K562 (cell line): ENCODE measurements around the gene POU2AF1. TPM values are rescaled to one million over a fixed set of nuclear protein-coding genes. Genes with fewer than 3 reads are reported as not detected.

Experiments used
- ATAC-seq: fragments of 200-7000 bp; cut with Tn5 transposase; 3 replicates; pipeline ENCODE4 v1.9.1; 2020; ENCODE audit warnings: moderate library complexity
- BruUV-seq: library from RNA; stranded (reverse); fragments of 400-500 nt; replicated peaks from 2 replicates; lab custom pipeline; 2021; lab: Mats Ljungman, UMichigan
- CTCF ChIA-PET: fragments of 300-600 bp; formaldehyde crosslinking; extraction: SDS; loops from one replicate; lab custom pipeline; 2021; ENCODE audit warnings: low intra/inter-chr PET ratio; lab: Yijun Ruan, JAX
- POLR2A ChIA-PET: fragments of 300-600, 350-650 bp; sonication (Branson Sonifier 250); formaldehyde crosslinking; extraction: SDS; loops from one replicate; lab custom pipeline; 2021; ENCODE audit warnings: antibody characterized with exemption, inconsistent platforms; lab: Yijun Ruan, JAX
- DNase-seq, 4 experiments: peaks; one replicate each; pipeline versions ENCODE4 v3.0.0 to v3.0.0-alpha.2; 2011 to 2018; ENCODE audit warnings: low spot score in 3 of 4, mixed read lengths in 3 of 4; ENCODE audit errors: extremely low read depth in 1 of 4
- FAIRE-seq: peaks from 2 replicates; lab custom pipeline; 2011; peaks lifted over from hg19 to GRCh38; lab: Jason Lieb, UNC
- H2AFZ ChIP-seq: 2 replicates; pipeline ENCODE4 v1.6.0; 2011; ENCODE audit warnings: low read depth, low read length, control low read depth, inconsistent platforms
- H3K27ac ChIP-seq: fragments of 200-600 bp; 3 replicates; pipeline ENCODE4 v1.8.0; 2011; ENCODE audit warnings: low read depth, mild to moderate bottlenecking, control low read depth, inconsistent platforms, low read length, moderate library complexity, mixed read lengths; ENCODE audit errors: extremely low read depth
- H3K27me3 ChIP-seq, 2 experiments: fragments of 300-600 bp in 1 of 2; 2 replicates in 1 of 2; 3 replicates in 1 of 2; pipeline versions ENCODE4 v1.6.0 to v1.8.0; 2011; ENCODE audit warnings: inconsistent platforms in 2 of 2, low read length in 2 of 2, mild to moderate bottlenecking in 1 of 2, mixed read lengths in 1 of 2, moderate library complexity in 1 of 2; ENCODE audit not compliant: control insufficient read depth in 2 of 2, insufficient read depth in 2 of 2
- H3K36me3 ChIP-seq: fragments of 300-600 bp; 3 replicates; pipeline ENCODE4 v1.8.0; 2011; ENCODE audit warnings: mild to moderate bottlenecking, low read length, inconsistent platforms; ENCODE audit not compliant: control insufficient read depth, insufficient read depth
- H3K4me1 ChIP-seq, 2 experiments: fragments of 200-600 bp in 1 of 2; replicated peaks in 1 of 2; 2 replicates in 1 of 2; 3 replicates in 1 of 2; pipeline versions ENCODE4 v1.5.1 to v1.8.0; 2011; ENCODE audit warnings: inconsistent platforms in 2 of 2, low read length in 2 of 2, mild to moderate bottlenecking in 1 of 2, mixed read lengths in 1 of 2, moderate library complexity in 1 of 2; ENCODE audit not compliant: control insufficient read depth in 2 of 2, insufficient read depth in 2 of 2
- H3K4me2 ChIP-seq: 2 replicates; pipeline ENCODE4 v1.6.1; 2011; ENCODE audit warnings: low read length, control low read depth, inconsistent platforms, mixed read lengths; ENCODE audit not compliant: insufficient read depth
- H3K4me3 ChIP-seq: fragments of 200-600 bp; sonication (generic), shearing (Covaris generic); 2 replicates; pipeline ENCODE4 v1.5.1; 2016; ENCODE audit warnings: control low read depth, inconsistent platforms
- H3K79me2 ChIP-seq: fragments of 200-600 bp; 3 replicates; pipeline ENCODE4 v1.8.0; 2011; ENCODE audit warnings: low read length, inconsistent platforms; ENCODE audit not compliant: control insufficient read depth, insufficient read depth
- H3K9ac ChIP-seq, 2 experiments: 2 replicates each; pipeline versions ENCODE4 v1.6.0 to v1.6.1; 2011; ENCODE audit warnings: low read depth in 2 of 2, low read length in 2 of 2, control low read depth in 1 of 2, inconsistent platforms in 1 of 2, mild to moderate bottlenecking in 1 of 2, mixed read lengths in 1 of 2; ENCODE audit not compliant: insufficient read depth in 1 of 2
- H3K9me1 ChIP-seq: one replicate; pipeline ENCODE4 v1.6.0; 2011; ENCODE audit warnings: inconsistent platforms, mild to moderate bottlenecking, low read length, moderate library complexity; ENCODE audit not compliant: control insufficient read depth, insufficient read depth
- H3K9me3 ChIP-seq: replicated peaks from 2 replicates; pipeline ENCODE4 v1.5.1; 2011; ENCODE audit warnings: low read depth, low read length, inconsistent platforms; ENCODE audit not compliant: control insufficient read depth, insufficient read depth
- H4K20me1 ChIP-seq: replicated peaks from 2 replicates; pipeline ENCODE4 v1.6.1; 2011; ENCODE audit warnings: low read length, inconsistent platforms, mixed read lengths; ENCODE audit not compliant: control insufficient read depth, insufficient read depth
- COPS2 ChIP-seq: fragments of 450-650 bp; conservative IDR thresholded peaks from 2 replicates; pipeline ENCODE4 v1.6.1; 2016; ENCODE audit warnings: mild to moderate bottlenecking, moderate library complexity
- CREBBP ChIP-seq: IDR thresholded peaks from one replicate; pipeline ENCODE4 v1.6.1; 2012; ENCODE audit warnings: low read depth, mild to moderate bottlenecking, control low read depth, inconsistent platforms, low read length
- ESRRB ChIP-seq: fragments of 250-450 bp; sonication (Bioruptor Pico); IDR thresholded peaks from 2 replicates; pipeline ENCODE4 v1.5.0; 2020; ENCODE audit warnings: mild to moderate bottlenecking, moderate library complexity, borderline replicate concordance
- FOXJ3 ChIP-seq: sonication (generic); formaldehyde crosslinking; IDR thresholded peaks from 2 replicates; pipeline ENCODE4 v1.4.0; 2020; ENCODE audit warnings: mild to moderate bottlenecking, missing genetic modification reagents
- ILF3 ChIP-seq: fragments of 450-650 bp; IDR thresholded peaks from 2 replicates; pipeline ENCODE4 v1.6.1; 2018; ENCODE audit warnings: antibody characterized with exemption, mild to moderate bottlenecking, moderate library complexity, borderline replicate concordance
- MXI1 ChIP-seq: IDR thresholded peaks from 2 replicates; pipeline ENCODE4 v1.6.1; 2011; ENCODE audit warnings: low read depth, mild to moderate bottlenecking, improper control_type of control experiment, low read length
- NCOA6 ChIP-seq: fragments of 450-650 bp; IDR thresholded peaks from 2 replicates; pipeline ENCODE4 v1.6.1; 2017; ENCODE audit warnings: mild to moderate bottlenecking
- NR1H2 ChIP-seq: sonication (generic); formaldehyde crosslinking; IDR thresholded peaks from 2 replicates; pipeline ENCODE4 v1.4.0; 2020; ENCODE audit warnings: mild to moderate bottlenecking, missing genetic modification reagents
- PHTF2 ChIP-seq: fragments of 250-450 bp; sonication (Bioruptor Pico); IDR thresholded peaks from 2 replicates; pipeline ENCODE4 v1.5.0; 2021; ENCODE audit warnings: mild to moderate bottlenecking
- PYGO2 ChIP-seq: fragments of 450-650 bp; IDR thresholded peaks from 2 replicates; pipeline ENCODE4 v1.6.1; 2016; ENCODE audit warnings: mild to moderate bottlenecking, missing genetic modification characterization, moderate library complexity, missing compliant biosample characterization
- SMAD2 ChIP-seq: fragments of 150-350 bp; IDR thresholded peaks from 2 replicates; pipeline ENCODE4 v1.6.1; 2014; ENCODE audit warnings: low read depth, mild to moderate bottlenecking, low read length
- TSC22D4 ChIP-seq: fragments of 450-650 bp; IDR thresholded peaks from 2 replicates; pipeline ENCODE4 v1.6.1; 2016; ENCODE audit warnings: missing genetic modification characterization, missing biosample characterization, control low read depth
- ZNF124 ChIP-seq: sonication (generic); formaldehyde crosslinking; IDR thresholded peaks from 2 replicates; pipeline ENCODE4 v1.8.1; 2022; ENCODE audit warnings: missing genetic modification reagents
- ZNF140 ChIP-seq: fragments of 250-450 bp; sonication (Bioruptor Pico); IDR thresholded peaks from 2 replicates; pipeline ENCODE4 v1.8.0; 2021; ENCODE audit warnings: moderate library complexity, mild to moderate bottlenecking, inconsistent platforms
- ZNF316 ChIP-seq: fragments of 450-650 bp; IDR thresholded peaks from 2 replicates; pipeline ENCODE4 v1.6.1; 2016
- ZNF589 ChIP-seq: fragments of 200-800 bp; sonication (Bioruptor generic); IDR thresholded peaks from 2 replicates; pipeline ENCODE4 v1.6.1; 2016; ENCODE audit warnings: low read depth, missing genetic modification characterization, missing compliant biosample characterization
- ZSCAN32 ChIP-seq: fragments of 450-650 bp; formaldehyde crosslinking; IDR thresholded peaks from 2 replicates; pipeline ENCODE4 v1.4.0; 2020; ENCODE audit warnings: mild to moderate bottlenecking, moderate library complexity
- WGBS: fragments of 100-300 bp; shearing (Covaris generic); methylation state at CpG from one replicate; pipeline ENCODE4 v1.1.6; 2016; ENCODE audit warnings: low coverage, mixed read lengths; ENCODE audit not compliant: insufficient coverage; ENCODE audit errors: missing lambda C conversion rate; 5-methylcytosine and 5-hydroxymethylcytosine counted together
- in situ Hi-C: fragments of 300-500 bp; cut with MboI; formaldehyde crosslinking; loops from 4 replicates; pipeline ENCODE4 v1.15.0; 2018; ENCODE audit warnings: inconsistent platforms, mixed read lengths
- intact Hi-C: fragments of 100-400 bp; cut with micrococcal nuclease; formaldehyde crosslinking; loops from 2 replicates; pipeline ENCODE4 v1.14.2; 2022
- polyA plus RNA-seq, 8 experiments: library from polyadenylated mRNA; depleted of rRNA in 4 of 8; stranded (reverse) in 5 of 8; unstranded in 3 of 8; fragments of >200 nt; fragmentation: Nextera tagmentation in 2 of 8; fragmentation: Illumina TruSeq in 1 of 8; extraction: Ambion mirVana in 2 of 8; extraction: Trizol in 1 of 8; gene quantifications; 2 replicates each; pipeline versions ENCODE4 v1.2.1 to v1.2.3, GENCODE V29; 2011 to 2014; ENCODE audit warnings: inconsistent platforms in 1 of 8, missing spikeins in 1 of 8
- total RNA-seq, 7 experiments: library from RNA; depleted of rRNA in 6 of 7; stranded (reverse); fragments of >200 nt in 6 of 7; fragmentation: Illumina TruSeq in 2 of 7; extraction: Trizol in 2 of 7; gene quantifications; 2 replicates each; pipeline versions ENCODE4 v1.2.1 to v1.2.3, GENCODE V29; 2011 to 2021; ENCODE audit warnings: low replicate concordance in 1 of 7
- TF ChIP-seq, protein P1 (sequence below): IDR thresholded peaks from 2 replicates; pipeline ENCODE4 v1.6.1; 2014; ENCODE audit warnings: antibody characterized with exemption
- TF ChIP-seq, protein P2 (sequence below): conservative IDR thresholded peaks from 2 replicates; pipeline ENCODE4 v1.6.1; 2011; ENCODE audit warnings: low read depth, mild to moderate bottlenecking, low read length; ENCODE audit not compliant: control insufficient read depth

POU2AF1 gene
- total and polyA plus RNA-seq, 9 of the 15 experiments (the other 6 are each of a cell fraction or from before 2014, with no cell fraction given) = 0.09 TPM; not detected in 8

DNA sequence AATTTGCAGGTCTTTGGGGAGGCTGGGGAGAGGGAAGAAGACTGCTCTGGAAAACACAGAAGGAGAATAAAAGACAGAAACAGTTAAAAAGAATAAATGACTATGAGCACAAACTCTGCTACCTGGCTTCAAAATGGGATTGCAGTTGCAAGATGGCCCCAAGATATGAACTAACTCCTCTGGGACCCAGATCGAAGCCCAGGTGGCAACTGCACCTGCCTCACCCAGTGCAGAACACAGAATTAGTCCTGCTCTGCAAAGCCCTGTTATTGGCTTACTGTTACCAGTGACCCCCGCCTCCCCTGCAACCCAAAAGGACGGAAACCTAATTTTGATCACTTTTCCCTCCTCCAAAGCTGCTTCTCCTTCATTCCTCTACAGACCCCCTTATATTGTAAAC lies 35.9 kb upstream of the POU2AF1 start:
- Histone ChIP-seq H3K4me1 (no peaks in the 10 kb centered on the region), H3K9me1 (no peaks in the 10 kb centered on the region), H3K36me3 (no peaks in the 10 kb centered on the region), H3K79me2 (no peaks in the 10 kb centered on the region), H3K9ac (no peak overlapping the region), H2AFZ (no peak overlapping the region), H3K27ac (no peak overlapping the region), H3K4me3 (no peak overlapping the region), H3K9me3 (no peaks in the 10 kb centered on the region), H3K27me3 (peaks cover 0 to 4% of the 10 kb centered on the region in 2 experiments; a peak in 3 of 5 replicates), H3K4me2 (no peak overlapping the region), H4K20me1 (no peaks in the 10 kb centered on the region)
- DNase-seq = no peak
- 2% methylated on average over 3 of the region's 3 CpGs for WGBS
- FAIRE-seq = no peak
- in situ Hi-C loops = no loop called here
- intact Hi-C loops = no loop called here
- ChIA-PET CTCF (no interaction called here), POLR2A (no interaction called here)
- no TSS peak for BruUV-seq
- no peak for TF ChIP-seq SMAD2
- TF ChIP-seq ZNF140 = no peak
- no peak for TF ChIP-seq ZSCAN32 (CRISPR knock-in tag)
- TF ChIP-seq FOXJ3 (CRISPR knock-in tag) = no peak
- TF ChIP-seq NCOA6 = no peak
- TF ChIP-seq COPS2 = no peak
- TF ChIP-seq PHTF2 (CRISPR knock-in tag) = no peak
- TF ChIP-seq PYGO2 (tag) = no peak
- TF ChIP-seq, protein P1, sequence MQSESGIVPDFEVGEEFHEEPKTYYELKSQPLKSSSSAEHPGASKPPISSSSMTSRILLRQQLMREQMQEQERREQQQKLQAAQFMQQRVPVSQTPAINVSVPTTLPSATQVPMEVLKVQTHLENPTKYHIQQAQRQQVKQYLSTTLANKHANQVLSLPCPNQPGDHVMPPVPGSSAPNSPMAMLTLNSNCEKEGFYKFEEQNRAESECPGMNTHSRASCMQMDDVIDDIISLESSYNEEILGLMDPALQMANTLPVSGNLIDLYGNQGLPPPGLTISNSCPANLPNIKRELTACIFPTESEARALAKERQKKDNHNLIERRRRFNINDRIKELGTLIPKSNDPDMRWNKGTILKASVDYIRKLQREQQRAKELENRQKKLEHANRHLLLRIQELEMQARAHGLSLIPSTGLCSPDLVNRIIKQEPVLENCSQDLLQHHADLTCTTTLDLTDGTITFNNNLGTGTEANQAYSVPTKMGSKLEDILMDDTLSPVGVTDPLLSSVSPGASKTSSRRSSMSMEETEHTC = no peak
- TF ChIP-seq ZNF124 (CRISPR knock-in tag) = no peak
- TF ChIP-seq ZNF316 = no peak
- TF ChIP-seq, protein P2, sequence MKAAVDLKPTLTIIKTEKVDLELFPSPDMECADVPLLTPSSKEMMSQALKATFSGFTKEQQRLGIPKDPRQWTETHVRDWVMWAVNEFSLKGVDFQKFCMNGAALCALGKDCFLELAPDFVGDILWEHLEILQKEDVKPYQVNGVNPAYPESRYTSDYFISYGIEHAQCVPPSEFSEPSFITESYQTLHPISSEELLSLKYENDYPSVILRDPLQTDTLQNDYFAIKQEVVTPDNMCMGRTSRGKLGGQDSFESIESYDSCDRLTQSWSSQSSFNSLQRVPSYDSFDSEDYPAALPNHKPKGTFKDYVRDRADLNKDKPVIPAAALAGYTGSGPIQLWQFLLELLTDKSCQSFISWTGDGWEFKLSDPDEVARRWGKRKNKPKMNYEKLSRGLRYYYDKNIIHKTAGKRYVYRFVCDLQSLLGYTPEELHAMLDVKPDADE = no peak
- TF ChIP-seq ESRRB (CRISPR knock-in tag) = no peak
- TF ChIP-seq MXI1 = no peak
- TF ChIP-seq ILF3 = no peak
- no peak for TF ChIP-seq TSC22D4 (tag)
- TF ChIP-seq ZNF589 (CRISPR knock-in tag) = no peak
- TF ChIP-seq CREBBP = no peak
- no peak for TF ChIP-seq NR1H2 (CRISPR knock-in tag)
- no peak for ATAC-seq
